NCI-H2196 treated with DMSO at 0.1 percent for 48 hours (cell line): Measurements from ENCODE around the gene RALBP1.
"Not testable (repeated sequence)": the region's sequence is repeated elsewhere in the genome, so short reads cannot be mapped to it uniquely, and the experiment has no call there.

ENCODE experiments used
- DNase-seq: peaks from one replicate; lab custom pipeline; 2025; ENCODE audit not compliant: unreplicated experiment; lab: John Stamatoyannopoulos, UW

Gene RALBP1

DNA sequence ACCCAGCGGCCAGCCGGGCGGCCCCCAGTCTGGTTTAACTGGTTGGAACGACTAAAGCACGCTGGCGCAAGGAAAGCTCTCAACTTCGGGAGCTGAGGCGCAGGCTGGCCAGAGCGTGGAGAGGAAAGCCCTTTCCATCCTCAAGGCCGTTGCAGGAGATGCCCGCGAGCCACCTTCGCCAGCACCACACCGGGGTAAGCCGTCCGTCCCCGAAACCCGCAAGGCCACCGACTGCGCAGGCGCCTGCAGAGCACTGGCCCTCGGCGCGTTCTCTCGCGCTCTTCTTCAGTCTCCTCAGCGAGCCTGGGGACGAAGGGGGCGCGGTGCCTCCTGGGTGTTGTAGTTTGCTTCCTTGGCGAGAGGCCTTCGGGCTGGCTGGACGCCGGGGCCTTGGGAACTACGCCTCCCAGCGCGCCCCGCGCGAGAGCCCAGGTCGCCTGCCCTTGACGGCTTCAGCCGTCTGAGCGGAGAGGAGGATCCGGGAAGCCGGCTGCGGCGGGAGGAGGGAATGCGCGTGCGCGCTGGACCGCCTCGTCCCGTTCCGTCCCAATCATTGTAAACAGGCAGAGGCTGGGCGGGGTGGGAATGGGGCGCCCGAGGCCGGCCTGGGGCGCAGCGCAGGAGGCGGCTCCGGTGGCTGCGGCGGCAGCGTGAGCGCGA, at the start of gene RALBP1:
Gene RALBP1 (plus strand): TSS at position 531 of the 660 bp plus-strand sequence. CDS start 37,533 bp downstream, outside the sequence.
- DNase-seq, result peak; percentile 100

DNA sequence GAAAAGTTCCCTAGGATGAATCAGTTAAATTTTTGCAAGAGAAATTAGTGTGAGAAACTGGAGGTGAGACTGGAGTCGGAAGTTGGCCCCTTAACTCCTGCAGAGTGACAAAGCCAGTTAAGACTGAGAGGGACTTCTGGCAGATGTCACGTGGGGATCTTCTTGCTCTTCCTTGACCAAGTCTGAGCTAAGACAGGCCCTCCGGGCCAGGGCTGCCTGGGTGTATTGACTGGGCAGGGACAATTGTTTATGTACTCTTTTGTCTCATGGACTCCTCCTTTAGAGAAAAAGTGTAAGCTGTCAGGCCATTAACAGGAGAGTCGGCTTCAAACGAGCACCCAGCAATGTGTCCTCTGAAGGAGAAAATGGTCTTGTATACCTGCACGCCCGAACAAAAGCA, 48.6 kb upstream of the RALBP1 start:
- no peak for DNase-seq

DNA sequence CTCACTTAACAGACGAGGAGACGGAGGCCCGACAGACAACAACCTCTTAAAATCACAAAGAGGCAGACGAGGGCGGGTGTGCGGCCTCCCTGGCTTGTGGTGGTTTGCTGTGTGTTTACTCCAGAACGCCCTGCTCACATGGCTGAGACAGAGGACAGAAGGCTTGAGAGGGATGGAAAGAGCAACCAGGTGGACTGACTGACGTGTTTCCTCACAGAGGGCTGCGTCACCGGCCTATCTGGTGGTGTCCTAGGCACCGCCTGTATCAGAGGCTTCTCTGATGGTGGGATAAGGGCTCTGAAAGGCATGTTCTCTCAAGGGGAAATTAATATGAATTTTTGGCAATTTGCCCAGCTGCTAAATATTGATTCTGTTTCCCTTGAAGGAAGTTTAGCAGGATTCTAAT, 47.0 kb upstream of the RALBP1 start:
- DNase-seq, result no peak

DNA sequence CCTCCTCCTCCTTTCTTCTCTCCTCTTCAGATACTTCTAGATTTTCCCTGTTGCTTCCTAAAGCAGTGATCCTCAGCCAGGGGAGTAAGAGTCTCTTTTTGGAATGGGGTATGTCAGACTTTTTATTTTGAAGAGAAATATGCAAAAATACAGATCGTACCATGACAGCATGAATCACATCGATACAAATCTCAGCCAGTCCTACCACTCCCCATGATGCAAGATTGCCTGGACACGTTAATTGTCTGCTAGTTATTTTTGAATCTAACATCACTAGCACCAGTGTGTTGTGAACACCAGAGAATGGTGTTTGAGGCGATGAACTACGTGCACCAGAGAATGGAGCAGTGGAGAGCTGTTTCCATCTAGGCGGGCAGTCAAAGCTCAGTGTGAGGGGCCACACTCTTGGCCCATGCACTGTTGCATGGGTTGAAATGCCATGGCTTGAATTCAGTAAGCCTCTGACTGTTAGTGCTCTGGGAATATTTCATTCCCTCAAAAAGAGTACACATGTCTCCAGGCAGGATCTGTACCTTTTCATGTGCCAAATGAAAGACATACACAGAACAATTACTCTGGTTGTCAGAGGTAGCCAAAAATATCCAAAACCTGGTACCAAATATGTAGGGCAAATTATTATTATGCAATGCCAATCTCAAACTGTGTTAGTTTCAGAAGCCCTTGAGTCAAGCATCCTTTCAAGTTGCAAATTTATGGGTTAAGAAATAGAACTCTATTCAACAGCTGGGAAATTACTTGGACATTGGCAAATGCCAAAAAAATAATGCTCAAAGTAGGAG, 46.3 kb upstream of the RALBP1 start:
- no peak for DNase-seq

DNA sequence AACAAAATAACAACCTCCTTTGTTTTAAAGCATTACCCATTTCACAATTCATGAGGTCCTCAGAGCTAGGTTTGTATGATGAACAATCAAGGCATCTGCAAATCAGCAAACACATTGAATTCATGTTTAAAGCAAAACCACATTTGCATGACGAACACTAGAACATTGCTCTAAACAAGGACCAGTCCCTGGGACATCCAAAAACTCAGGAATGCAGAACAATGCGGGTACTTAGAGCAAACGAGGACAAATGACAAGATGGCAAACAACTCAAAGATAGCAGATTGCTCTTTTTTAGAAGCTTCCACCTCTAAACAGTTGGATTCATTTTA, 45.7 kb upstream of the RALBP1 start:
- no peak for DNase-seq

DNA sequence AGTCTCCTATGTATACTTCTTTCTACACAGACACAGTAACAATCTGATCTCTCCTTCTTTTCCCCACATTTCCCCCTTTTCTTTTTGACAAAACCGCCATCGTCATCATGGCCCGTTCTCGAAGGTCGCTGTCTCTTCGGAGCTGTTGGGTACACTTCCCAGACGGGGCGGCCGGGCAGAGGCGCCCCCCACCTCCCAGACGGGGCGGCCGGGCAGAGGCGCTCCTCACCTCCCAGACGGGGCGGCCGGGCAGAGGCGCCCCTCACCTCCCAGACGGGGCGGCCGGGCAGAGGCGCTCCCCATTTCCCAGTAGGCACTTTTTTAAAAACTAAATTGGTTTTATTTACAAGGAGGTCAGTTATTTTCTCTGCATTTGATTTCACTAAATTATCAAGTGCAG, 45.0 kb upstream of the RALBP1 start:
- not testable (repeated sequence) for DNase-seq

DNA sequence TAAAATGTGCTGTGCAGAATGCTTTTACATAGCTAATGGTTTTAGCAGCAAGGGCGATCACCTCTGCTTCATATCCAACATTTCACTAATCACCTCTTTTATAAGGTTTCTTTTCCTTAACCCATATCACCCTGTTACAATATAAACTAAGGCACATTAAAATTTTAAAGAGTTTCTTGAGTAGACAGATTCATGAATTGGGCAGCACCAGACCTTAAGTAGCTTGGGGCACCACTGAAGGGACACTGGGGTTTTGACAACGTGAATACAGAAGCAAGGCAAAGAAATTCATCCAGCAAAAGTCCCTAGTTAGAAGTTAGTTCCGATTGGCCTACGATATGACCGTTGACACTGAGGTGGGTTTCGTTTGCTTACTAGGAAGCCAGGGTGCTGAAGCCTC, 44.0 kb upstream of the RALBP1 start:
- DNase-seq, result no peak

DNA sequence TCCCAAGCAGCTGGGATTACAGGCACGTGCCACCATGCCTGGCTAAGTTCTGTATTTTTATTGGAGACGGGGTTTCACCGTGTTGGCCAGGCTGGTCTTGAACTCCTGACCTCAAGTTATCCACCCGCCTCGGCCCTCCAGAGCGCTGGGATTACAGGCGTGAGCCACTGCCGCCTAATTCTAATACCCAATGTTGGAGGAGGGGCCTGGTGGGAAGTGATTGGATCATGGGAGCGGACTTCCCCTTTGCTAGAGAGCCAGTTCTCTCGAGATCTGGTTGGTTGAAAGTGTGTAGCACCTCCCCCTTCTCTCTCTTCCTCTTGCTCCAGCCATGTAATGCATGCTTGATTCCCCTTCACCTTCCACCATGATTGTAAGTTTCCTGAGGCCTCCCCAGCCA, 42.2 kb upstream of the RALBP1 start:
- not testable (repeated sequence) for DNase-seq

DNA sequence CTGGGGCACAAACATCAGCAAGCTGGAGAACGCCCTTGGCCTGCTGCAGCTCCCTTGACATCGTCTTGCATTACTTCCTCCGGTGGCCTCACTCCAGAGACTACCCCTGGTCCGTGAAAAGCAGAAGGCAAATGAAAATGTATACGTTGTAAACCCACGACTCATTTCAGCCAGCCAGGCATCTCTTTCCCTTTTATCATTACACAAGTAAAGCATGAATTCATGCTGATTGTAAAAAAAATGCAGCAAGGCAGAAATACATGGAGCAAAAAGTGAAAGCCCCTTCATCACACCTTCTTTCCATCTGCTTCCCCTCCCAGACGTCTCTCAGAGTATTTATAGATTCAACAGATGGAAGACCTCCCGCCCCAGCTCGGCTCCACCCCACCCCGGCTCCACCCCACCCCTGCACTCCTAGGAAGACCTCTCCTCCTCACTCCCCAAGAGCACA, 41.6 kb upstream of the RALBP1 start:
- DNase-seq, result no peak

DNA sequence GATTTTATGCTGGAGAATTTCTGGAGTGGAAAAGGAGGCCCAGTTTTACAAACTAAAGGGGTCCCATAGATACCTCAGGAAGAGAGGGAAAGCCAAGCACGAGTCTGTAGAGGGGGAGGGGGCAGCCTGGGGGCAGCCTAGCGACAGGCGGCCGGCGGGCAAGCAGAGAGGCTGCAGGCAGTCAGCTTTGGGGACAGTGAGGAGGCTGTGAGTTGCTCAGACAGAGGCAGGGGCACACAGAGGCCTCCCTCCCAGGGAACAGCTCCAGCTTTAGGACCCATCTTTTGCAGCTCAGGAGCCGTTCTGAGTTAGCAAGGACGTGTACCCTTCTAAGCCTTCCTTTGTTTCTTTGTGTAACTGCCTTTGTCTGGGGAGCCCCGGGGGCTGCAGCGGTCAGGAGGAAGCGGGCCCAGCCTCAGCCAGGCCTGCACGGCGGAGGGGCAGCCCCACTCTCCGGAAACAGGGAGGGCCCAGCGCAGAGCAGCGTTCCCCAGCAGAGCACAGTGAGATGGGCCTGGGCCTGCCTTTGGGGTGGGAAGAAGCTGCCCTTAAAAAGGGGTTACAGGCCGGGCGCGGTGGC, 41.1 kb upstream of the RALBP1 start:
- DNase-seq, result no peak

DNA sequence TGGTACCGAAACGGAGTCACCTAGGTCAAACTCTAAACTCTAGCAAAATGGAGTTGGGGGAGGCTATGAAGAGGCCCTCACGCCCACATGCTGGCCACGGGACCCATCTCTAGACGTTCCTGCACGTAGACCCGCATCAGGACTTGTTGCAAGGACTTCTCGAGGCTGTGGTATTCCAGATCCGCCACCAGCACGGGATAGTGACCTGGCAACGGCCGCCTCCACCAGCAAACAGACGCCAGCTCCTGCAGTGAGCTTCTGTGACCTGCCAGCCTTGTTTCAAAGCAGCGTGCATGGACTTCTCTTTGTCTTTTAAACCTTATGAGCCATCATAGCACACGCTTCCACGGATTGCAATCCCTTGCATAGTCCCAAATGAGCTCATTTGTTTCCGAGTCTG, 40.3 kb upstream of the RALBP1 start:
- DNase-seq, result no peak

DNA sequence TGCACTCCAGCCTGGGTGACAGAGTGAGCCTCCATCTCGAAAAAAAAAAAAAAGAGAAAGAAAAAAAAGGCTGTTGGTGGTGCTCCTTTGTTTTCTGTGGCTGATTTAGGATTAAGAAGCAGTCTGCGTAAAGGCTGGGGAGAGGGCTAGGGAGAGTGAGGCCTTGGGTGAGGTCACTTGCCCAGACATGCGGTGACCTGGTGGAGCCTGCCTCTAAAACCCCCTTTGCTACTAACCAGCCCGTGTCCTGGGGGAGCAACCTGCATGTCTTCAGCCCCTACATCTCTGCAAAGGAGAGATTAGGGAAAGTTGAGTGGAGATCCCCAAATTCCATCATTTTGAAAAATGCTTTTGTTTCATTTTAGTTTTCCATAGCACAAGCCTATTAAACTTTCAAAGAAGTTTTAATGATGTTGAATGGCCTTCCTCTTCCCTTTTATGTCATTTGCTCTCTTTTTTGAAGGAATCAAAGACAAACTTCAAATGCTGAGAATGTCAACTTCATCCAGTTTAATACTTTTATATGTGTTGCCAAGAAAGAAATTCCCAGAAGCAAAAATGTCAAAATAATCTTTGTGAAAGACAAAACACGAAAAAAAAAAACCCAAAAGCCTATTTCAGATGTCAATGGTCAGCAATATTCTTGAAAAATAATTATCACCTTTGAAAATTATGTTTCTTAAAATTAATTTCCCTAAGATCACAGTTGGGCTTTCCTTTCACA, 38.9 kb upstream of the RALBP1 start:
- no peak for DNase-seq

DNA sequence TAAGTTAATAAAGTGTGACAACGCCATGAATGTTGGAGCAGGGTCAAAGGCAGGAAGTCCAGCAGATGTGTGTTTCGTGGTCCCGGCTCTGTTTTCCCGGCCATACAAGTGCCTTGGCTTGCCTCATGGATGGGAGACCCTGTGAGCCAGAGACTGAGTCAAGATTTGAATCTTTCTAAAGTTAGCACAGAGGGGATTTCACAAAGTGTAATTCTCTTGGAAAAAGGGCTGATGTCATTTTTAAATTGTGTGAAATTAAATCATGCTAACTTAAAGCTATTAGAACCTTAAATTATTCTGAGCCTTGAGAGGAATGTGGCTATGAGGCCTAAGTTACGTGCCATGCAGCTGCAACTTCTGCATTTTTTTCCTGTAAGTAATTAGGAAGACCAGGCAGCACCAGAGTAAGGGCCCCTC, 38.3 kb upstream of the RALBP1 start:
- DNase-seq, result no peak

DNA sequence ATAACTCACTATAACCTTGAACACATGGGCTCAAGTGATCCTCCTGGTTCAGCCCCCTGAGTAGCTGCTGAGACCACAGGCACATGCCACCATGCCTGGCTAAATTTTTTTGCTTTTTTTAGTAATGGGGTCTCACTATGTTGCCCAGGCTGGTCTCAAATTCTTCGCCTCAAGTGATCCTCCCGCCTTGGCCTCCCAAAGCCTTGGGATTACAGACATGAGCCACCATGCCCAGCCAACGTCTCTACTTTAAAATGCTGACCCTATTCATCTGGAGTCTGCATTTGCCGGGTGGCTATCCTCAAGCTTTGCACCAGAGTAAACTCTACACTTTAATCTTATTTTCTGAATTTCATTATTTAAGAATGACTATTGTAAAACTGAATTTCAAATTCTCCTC, 37.6 kb upstream of the RALBP1 start:
- DNase-seq, result no peak

DNA sequence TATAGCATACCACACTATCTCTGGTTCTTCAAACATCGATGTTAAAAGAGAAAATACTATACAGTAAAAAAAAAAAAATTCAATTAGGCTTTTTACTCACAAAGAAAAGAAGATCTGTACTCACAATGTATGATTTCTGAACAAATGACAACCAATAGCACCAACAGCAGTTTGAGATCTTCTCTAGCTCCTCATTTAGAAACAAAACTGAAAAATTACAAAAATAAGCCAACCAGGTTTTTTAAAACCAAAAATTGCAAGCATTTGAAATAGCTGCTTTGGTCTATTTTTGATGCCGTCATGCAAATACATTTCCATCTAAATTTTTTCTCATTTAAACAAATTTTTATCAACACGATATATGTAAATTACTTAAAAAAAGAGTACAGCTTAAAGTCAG, 34.3 kb upstream of the RALBP1 start:
- no peak for DNase-seq

DNA sequence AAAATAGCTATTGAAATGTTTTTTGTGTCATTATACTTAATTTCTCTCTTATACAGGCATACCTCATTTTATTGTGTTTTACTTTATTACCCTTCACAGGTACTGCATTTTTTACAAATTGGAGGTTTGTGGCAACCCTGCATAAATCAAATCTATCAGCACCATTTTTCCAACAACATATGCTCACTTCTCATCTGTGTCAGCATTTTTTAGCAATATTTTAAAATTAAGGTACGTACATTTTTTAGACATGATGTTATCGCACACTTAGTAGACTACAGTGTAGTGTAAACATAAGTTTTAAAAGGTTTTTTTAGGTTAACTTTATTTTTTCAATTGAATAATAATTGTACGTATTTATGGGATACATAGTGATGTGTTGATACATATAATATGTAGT, 30.8 kb upstream of the RALBP1 start:
- DNase-seq, result no peak

DNA sequence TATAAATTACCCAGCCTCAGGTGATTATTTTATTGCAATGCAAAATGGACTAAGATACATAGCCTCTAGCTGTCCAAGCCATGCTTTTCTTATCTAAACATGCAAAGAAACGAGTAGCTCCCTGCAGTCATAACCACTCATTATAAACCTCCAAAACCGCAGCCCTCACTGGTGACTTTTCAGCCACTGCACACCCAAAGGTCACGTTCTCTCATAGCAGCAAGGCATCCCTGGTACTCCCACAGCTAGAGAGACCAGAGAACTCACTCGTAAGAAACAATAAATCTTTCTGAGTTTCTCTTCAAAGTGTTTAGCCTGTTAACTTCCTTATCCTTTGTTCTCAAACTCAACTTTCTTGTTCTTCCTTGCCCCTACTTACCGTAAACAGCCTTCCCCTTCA, 28.5 kb upstream of the RALBP1 start:
- no peak for DNase-seq

DNA sequence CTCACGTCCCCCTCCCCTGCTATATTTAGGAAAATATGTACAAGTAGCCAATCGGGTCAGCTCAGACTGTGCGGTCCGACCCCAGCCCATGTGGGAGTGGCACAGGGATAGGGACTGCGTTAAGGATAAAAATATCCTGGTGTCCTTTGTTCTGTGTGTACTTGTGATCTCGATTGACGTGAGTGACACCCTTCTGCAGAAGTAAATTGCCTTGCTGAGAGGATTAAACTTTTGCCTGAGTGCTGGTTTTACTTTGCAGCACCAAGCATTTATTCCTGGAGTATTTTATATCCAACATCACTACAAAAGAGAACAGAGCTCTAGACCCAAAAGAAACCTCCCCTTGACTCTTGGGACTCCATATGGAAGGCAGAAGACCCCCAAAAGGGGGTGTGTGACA, 28.0 kb upstream of the RALBP1 start:
- DNase-seq, result no peak

DNA sequence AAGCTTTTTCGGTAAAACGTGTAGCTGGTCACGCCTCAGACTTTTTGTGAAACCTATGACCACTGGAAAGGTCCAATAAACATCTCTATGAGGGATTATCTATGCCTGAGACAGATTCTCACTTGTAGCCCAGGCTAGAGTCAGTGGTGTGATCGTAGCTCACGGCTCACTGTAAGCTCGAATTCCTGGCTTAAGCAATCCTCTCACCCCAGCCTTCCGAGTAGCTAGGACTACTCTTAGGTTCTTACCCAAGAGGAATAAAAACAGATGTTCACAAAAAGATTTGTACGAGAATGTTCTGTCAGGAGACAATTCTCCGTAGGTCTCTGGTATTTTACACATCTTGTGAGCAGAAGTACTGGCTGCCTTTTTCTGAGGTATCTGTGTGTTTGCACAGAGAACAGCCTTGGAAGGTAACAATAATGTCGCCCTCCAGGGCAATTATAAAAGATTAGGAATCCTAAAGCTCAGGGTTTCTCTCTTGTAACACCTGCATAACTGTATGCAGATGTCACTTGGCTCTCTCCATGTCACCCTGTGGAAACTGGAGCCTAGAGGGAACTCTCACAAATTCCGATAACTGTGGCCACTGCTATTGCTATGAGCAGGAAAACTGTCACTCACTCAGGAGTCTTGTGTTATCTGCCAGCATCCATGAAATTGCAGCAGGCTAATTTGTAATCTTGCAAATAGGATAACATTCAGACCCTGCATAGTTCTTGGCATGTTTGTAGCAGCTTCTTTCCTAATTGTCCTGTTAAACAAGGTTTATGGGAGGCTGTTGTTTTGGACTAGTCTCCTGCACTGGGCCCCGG, 25.5 kb upstream of the RALBP1 start:
- DNase-seq, result no peak

DNA sequence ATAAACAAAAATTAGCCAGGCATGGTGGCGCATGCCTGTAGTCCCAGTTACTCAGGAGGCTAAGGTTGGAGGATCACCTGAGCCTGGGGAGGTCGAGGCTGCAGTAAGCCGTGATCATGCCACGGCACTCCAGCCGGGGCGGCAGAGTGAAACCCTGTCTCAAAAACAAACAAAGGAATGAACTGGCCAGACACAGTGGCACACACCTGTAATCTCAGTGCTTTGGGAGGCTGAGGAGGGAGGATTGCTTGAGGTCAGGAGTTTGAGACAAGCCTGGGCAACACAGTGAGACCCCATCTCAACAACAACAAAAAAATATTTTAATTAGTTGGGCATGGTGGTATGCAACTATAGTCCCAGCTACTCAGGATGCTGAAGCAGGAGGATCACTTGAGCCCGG, 24.4 kb upstream of the RALBP1 start:
- not testable (repeated sequence) for DNase-seq

DNA sequence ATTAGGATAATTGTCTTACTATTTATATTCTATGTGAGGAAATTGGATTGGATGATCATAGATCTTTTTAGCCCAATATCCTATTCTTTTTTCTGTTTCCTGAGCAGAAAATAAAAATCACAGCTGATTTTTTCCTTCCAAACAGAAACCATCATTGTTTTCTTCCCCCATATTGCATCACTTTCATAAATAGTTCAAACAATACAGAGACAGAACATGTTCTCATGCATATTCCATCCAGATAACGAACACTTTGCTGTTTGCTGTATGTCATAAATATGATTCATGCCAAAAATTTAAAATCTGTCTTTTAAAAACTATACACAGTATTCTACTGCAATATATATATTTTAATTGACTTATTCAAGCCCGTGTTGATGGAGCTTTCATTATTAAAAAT, 22.0 kb upstream of the RALBP1 start:
- DNase-seq, result no peak
